HG03558 (cell line): ENCODE data around the gene IFNLR1.

Experiments used
- ATAC-seq: cut with Tn5 transposase; IDR thresholded peaks from one replicate; pipeline ENCODE4 v1.9.1; 2021; ENCODE audit warnings: moderate number of reproducible peaks; ENCODE audit not compliant: unreplicated experiment; ENCODE audit errors: extremely low read depth

Gene IFNLR1

DNA sequence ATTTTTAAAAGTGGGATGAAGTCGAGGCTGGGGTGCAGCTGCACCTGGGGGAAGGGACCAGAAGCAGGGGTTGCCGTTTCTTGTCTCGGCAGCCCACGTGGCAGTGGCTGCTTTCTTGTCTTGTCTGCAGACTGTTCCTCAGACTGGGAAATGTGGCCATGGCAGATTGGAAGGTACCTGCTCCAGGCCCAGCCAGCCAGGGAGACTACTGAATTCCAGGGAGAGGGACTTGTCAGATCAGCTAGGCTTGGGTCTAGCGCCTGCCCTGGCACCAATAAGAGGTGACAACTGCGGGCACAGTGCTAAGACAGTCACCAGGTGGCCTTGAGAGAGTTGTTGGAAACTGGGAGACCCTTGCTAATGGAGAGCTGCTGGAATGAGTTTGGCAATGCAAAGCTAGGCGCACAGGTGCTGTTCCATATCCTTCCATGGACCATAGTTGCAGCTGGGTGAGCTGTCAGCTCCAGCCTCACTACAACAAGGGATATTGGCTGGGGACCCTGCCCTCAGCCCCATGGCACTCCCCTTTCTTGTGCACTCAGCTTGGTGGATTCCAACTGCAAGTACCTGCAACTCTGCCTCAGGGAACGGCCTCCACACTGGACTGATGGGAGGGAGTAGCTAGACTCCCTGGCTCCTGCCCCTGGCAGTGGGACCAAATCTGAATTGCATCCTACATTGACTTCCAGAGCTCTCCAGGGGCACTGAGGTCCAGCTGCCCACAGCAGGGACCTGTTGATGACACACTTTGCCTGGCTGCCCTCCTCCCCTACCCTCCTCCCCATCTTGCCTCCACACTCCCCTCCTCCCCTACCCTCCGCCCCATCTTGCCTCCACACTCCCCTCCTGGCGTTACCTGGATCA is 34.2 kb downstream of the IFNLR1 start:
- ATAC-seq: no peak

DNA sequence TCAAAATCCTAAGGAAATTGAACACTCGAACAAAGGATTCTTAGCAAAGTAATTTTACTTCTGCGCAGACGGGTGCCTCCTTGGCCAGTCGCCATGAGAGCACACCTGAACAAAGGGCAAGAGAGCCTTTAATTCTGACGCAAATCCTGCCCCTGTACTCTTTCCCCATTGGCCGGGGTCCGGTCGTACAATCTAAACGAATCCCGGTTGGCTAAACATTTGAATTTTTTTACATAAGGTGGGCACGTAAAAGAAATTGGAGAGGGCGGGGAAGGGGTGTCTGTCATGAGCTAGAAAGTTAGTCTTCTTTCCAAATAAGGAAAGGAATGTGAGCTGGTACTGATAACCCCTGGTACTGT is 35.9 kb downstream of the IFNLR1 start:
- no peak for ATAC-seq

DNA sequence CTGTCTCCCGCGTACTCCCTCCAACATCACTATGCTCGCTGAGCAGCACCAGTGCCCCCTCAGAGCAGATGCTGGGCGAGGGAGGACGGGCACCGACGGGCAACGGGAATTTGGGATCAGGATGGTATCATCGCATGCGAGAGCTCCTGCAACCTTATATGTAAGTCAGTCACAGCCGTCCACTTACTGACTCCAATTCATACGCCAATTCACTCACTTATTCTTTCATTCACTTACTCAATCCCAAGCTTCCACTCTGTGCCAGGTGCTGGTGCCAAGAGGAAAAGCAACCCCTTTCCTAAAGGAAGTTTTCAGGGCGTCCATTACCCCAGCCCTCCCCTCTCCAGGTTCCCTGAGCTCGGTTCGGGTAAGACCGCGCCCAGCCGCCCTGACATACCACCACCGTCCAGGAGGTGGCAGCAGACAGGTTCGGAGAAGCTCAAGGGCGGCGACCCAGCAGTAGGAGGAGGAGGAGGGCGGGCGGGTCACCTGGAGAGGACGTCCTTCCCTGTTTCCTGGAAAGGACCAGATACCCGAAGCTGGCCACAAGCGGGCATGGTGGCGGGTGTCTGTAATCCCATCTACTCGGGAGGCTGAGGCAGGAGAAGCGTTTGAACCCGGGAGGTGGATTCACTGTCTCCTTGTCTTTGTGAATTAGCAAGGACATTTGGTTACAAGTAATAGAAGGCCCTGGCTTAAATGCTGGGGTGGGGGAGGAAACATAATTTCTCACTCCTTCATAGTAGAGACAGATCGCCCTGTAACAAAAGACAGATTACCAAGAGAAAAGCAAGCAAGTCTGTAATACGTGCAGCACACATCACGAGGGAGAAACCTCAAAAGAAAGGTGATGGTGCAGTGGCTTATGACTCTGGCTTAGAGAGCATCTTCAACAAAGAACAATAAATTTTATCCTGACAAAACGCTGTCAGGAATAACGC is 36.6 kb downstream of the IFNLR1 start:
- ATAC-seq: no peak

DNA sequence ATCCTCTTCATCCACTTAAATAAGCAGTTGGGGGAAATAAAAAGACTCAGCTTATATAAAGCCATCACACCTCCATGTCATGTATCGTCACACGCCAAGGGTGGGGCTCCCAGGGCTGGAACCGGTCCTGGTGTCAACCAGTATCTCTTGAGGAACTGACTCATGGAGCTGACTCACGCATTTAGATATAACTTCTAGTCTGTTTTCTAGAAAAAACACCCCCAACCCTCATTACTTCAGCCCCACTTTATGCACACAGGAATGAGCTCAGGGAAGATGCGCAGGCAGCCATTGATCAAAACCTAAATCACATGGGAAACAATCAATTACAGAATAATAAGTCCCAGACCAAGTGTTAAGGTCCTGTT is 37.2 kb downstream of the IFNLR1 start:
- ATAC-seq: no peak

DNA sequence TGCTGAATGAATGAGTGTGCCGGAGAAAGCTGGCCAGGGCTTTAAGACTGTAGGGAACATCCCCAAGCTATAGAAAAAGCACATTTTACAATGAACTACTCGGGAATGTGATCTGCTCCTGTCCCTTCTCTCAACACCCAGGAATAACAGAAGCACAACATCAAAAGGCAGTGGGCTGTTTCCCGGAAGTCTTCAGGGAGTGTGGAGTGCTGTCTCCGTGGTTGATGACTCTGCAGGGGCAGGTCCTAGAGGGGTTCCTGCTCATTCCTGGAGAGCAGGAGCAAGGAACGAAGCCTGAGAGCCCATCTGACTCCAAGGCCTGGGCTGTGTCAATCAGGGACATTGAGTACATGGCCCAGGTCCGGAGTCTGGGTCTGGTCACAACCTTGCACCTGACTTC is 39.3 kb downstream of the IFNLR1 start:
- no peak for ATAC-seq

DNA sequence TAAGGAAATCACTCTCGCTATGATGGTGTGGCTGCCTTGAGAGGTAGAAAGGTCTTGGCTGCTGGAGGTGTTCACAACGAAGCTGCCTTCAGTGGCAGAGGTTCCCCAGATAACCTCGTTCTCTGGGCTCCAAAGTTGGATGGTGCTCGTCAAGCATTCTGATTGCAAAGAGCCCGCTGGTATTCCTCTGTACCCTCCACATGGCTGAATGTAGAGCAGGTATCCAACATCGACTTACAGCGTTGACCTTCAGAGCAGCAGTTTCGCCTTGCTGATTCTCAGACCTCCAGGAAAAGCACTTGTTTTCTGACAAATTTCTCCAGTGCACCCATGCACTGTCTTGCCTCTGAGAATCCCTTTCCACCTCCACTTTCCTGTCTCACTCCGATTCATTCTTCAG is 39.9 kb downstream of the IFNLR1 start:
- no peak for ATAC-seq

DNA sequence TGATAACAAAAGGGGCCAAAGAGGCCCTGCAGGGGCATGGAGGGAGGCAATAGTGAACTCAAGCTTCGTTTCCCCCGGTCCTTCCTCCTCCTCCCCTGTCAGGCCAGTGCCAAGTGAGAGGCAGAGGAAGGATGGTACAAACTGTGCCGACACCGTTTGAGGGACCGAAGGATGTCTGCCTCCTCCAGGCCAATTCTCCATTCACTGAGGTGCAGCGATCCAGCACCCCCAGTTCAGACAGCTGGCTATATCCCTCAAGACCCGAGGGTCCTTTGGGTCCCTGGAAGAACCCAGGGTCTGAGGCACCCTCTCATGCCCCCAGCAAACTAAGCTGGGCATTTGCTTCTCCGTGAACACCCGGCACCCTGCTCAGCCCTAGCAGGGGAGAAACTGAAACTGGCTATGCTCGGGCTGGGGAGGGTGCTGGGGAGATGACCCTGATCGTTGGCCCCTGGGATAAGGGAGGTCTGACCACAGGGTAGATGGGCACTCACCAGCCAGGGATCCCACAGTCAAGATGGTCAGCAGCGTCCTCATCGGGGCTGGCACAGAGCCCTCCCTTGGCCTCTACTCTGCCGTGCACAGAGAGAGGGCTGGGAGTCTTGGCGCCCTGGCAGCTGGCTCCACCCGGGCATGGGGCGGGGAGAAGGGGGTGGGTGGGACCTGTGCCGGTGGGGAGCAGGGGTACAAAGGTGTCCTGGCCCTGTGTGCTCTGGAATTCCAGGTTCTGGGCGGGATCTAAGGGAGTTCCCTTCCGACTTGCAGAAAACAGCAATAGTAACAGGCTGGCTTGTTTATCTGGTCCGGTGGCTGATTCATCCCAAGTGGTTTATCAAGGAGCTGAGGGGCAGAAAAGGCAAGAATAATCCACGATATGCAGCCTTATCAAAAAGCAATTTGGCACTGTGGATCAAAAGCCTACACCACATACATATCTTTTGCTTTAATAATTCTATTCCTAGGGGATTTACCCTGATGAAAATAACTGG is 44.2 kb downstream of the IFNLR1 start, which contains the start of gene IL22RA1:
TSS of gene IL22RA1 (minus strand) at position 595 of the 989 bp plus-strand sequence. CDS start at position 537, 58 bp downstream.
- no peak for ATAC-seq

DNA sequence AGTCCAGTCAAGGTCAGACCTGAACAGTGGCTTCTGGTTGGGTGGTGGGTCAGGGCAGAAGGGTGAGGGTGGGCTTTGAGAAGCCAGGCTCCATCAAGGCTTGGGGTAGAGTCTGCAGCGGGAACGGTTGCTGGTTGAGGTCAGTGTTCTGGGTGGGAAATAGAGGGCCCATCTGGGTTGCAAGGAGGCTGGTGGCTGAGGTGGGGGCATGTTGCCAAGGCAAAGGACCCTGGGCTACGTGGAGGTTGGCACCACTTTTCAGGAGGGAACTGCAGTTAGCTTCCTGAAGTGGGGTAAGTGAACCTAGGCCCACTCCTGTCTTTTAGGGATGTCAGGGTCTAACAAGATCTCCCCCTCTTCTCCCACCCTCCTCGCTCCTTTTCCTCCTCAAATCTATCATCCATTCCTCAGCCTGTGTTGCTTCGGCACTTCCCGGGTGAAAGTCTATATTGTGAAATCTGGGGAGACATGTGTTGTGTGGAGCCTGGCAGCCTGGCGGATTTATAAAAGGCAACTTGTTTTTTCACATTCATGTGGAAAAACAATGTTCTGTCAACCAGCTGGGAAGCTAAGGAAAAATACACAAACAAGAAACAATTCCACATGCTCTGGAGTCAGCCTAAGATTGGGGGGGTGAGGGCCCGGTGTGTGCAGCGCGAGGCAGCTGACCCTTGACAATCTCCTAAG is 45.6 kb downstream of the IFNLR1 start:
- ATAC-seq: no peak

DNA sequence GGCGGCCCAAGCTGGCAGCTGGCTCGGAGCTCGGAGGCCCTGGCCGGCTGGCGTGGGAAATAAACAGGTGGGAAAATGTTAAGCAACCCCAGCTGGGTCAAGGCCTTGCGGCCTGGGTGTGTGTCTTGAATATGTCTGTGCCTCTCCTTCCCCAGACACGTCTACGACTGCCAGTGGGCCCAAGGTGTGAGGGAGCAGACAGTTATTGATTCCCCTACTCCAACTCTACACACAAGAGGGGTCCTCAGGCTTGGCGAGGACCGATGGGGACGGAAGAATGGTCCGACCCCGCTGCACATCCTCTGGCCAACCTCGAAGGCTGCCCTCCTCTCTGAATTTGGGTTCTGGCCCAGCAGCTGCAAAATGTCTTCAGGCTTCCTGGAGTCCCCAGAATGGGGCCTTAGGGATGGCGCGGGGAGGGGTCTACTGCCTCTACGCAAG is 46.3 kb downstream of the IFNLR1 start:
- no peak for ATAC-seq

DNA sequence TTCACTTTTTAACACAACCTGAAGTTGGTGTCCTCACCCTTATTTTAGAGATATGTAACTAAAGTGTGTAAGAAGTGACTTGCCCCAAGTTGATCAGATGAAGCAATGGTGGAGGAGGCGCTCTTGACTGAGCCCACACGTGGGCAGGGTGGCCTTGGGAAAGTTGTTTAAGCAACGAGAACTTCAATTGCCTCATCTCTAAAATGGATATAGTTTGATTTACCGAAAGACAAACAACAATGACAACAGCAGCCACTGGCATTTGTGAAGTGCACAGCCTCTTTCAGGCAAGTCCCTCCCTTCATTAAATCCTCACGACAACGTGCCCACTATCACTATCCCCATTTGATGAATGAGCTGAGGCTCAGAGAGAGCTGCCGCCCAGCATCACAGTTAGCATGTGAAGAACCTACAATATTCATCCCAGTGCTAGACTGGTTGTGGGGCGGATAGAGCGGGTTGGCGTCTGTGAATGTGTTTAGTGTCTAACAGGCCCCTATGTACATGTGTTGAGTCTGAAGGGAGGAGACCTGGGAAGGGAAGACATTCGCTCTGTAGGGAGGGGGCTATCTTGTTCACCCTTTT is 47.2 kb downstream of the IFNLR1 start:
- ATAC-seq: no peak

DNA sequence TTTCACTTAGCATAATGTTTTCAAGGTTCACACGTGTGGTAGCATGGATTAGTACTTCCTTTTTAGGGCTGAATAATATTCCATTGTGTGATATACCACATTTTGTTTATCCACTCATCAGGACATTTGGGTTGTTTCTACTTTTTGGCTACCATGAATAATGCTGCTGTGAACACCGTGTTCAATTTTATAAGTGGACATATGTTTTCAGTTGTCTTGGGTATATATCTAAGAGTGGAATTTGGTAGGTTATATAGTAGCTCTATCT is 47.9 kb downstream of the IFNLR1 start:
- ATAC-seq: no peak

DNA sequence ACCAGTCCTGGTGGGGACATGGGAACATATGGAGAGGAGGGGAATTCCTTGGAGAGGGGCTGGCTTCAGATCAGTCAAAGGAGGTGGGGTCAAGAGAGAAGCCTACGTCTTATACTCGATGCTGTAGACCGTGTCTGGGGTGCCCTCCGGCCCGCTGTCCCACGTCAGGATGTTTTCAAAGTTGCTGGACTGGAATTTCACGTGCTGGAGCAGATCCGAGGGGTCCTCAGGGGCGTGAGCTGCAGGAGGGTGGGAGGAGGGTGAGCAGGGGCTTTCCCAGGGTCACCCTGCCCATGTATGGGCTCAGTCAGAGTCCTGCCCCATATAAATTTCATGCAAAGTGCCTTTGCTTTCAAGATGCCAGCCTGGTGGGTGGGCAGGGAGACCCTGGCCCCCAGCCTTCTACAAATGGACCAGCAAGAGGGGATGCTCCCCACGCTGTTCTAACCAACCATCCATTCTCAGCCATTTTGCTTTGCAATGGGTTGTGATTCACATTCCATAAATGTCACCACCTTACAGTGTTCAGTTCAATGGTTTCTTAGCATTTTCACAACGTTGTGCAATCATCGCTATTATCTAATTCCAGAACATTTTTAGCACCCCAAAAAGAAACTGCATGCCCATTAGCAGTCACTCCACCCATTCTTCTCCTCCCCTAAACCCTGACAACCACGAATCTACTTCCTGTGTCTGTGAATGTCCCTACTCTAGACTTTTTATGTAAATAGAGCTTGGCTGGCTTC is 48.4 kb downstream of the IFNLR1 start:
- ATAC-seq: no peak

DNA sequence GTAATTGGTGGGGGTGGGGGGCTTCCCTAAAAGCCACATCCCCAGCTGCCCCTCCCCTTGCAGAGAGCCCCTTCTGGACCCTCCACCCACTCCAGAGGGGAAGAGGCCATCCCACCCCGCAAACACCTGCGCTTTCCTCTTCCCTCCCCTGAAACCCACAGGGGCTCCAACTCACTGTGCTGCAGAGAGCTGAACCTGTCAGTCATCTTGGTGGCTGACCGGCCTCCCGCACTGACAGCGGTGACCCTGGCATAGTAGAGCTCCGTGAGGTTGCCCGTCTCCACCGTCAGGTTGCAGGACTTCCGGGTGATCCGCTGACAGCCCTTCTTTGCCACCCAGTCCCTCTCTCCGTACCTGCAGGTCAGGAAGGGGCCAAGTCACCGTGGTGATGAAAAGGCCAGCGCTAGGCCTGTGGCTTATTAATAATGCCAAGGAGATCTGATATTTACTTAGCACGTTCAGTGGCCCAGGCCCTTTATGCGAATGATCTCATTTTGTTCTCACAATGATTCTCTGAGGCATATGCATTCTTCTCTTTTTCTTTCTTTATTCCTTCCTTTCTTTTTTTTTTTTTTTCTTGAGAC is 50.0 kb downstream of the IFNLR1 start:
- ATAC-seq: no peak

DNA sequence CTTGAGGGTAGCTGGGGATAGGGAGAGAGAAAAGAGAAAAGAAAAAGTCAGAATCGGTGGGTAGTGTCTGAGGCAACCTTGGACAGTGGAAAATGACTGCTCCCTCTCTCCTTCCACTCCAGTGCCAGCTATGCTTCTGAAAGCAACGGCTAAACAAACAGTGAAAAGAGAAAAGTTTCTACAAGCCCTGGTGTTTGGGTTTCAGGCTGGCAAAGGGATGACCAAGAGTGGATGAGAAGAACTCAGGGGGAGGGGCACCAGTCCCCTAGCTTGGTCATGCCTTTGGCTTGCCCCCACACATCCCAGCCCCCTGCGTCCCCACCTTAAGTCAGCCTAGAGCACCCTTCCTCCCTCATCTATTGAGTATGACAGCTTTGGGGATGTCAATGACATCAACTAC is 52.7 kb downstream of the IFNLR1 start:
- ATAC-seq: no peak

DNA sequence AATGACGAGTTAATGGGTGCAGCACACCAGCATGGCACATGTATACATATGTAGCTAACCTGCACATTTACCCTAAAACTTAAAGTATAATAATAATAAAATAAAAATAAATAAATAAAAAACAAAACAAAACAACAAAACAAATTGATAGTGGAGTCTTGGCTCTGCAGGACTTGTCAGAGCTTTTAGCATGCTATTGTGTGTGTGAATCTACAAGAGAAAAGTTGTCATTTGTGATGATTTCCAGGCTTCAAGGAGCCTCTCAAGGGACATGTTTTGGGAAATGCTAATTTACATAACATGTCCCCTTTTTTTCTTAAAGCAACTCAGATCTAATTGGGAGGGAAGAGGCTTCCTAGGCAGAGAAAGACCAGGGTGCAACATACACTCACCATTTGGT is 53.3 kb downstream of the IFNLR1 start:
- no peak for ATAC-seq

DNA sequence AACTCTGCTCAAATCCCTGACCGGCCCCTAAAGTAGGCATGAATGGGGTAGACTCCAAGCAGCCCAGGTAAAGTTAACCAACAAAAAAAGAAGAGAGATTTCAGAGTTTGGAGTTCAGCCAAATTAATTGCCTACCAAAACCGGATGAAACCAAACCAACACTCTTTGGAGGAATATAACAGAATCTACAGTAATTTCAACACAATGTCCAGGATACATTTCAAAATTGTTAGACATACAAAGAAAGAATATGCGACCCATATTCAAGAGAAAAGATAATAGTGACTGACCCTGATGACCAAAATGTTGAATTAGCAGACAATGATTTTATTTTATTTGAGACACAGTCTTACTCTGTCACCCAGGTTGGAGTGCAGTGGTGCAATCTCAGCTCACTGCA is 56.7 kb downstream of the IFNLR1 start:
- no peak for ATAC-seq

DNA sequence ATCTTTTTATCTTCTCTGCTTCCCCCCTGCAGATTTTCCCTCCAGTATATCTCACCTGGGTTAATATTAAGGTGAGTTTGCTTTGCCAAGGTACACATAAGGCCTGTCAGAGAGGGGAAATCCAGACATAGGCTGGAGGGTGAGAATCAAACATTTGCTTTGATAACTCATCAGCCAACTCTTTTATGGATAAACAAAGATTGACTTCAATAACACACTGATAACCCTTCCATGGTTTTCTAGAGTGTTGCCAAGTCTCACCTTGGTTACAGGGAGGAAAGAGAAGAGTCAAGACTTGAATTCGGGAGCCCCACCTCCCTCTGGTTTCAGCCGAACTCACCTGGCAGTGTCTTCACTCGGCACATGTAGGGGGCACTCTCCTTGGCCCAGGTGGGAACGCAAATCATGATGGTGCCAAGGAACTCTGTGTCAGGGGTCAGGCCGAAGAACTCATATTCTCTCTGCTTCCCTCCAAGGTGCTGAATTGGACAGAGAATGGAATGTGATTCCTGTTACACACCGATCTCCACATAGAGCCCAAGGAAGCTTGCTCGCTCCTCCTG is 59.2 kb downstream of the IFNLR1 start:
- no peak for ATAC-seq
